GM21825 (cell line): Measurements from ENCODE around the gene TBC1D17.
"Not testable (repeated sequence)": the region's sequence is repeated elsewhere in the genome, so short reads cannot be mapped to it uniquely, and the experiment has no call there.

Source experiments
- ATAC-seq: cut with Tn5 transposase; IDR thresholded peaks from one replicate; pipeline ENCODE4 v1.9.1; 2021; ENCODE audit warnings: mild to moderate bottlenecking, moderate library complexity; ENCODE audit not compliant: unreplicated experiment

TBC1D17 gene

GRCh38 chr19:49916839-49917733 is 39.6 kb downstream of the TBC1D17 start:
- ATAC-seq, result no peak

- no peak for ATAC-seq
Observed at GRCh38 chr19:49918089-49918488, 40.6 kb downstream of the TBC1D17 start.

GRCh38 chr19:49920624-49921363 is 43.3 kb downstream of the TBC1D17 start:
- ATAC-seq, result no peak

- no peak for ATAC-seq
Observed at GRCh38 chr19:49921871-49922795, 44.6 kb downstream of the TBC1D17 start.

- ATAC-seq, result no peak
Observed at GRCh38 chr19:49923055-49924003, 45.8 kb downstream of the TBC1D17 start.

GRCh38 chr19:49924004-49924880 is 46.7 kb downstream of the TBC1D17 start:
- no peak for ATAC-seq

GRCh38 chr19:49924881-49925210 is 47.3 kb downstream of the TBC1D17 start:
- not testable (repeated sequence) for ATAC-seq

- no peak for ATAC-seq
Observed at GRCh38 chr19:49925486-49925885, 48.0 kb downstream of the TBC1D17 start.

GRCh38 chr19:49926515-49926914 is 49.0 kb downstream of the TBC1D17 start:
- no peak for ATAC-seq

GRCh38 chr19:49927526-49928264 is 50.2 kb downstream of the TBC1D17 start:
- ATAC-seq, result no peak

- peak; percentile 34 for ATAC-seq
Observed at GRCh38 chr19:49929121-49929610, 51.7 kb downstream of the TBC1D17 start, which contains the start of the genes ATF5 and NUP62. Gene ATF5 (plus strand): TSS chr19:49929205. CDS start chr19:49930851, 1,646 bp downstream. Gene NUP62 (minus strand): TSS chr19:49929504. CDS start chr19:49909807, 19,697 bp downstream.

GRCh38 chr19:49929611-49930482 is 52.3 kb downstream of the TBC1D17 start:
- peak; percentile 65 for ATAC-seq

GRCh38 chr19:49930483-49931011 is 53.0 kb downstream of the TBC1D17 start:
- no peak for ATAC-seq

- no peak for ATAC-seq
Observed at GRCh38 chr19:49931293-49932040, 54.0 kb downstream of the TBC1D17 start.

- no peak for ATAC-seq
Observed at GRCh38 chr19:49932041-49932451, 54.5 kb downstream of the TBC1D17 start.

- ATAC-seq, result no peak
Observed at GRCh38 chr19:49932731-49933131, 55.2 kb downstream of the TBC1D17 start.
